Measurements from ENCODE around the gene NOP56. TPM values are rescaled to one million over a fixed set of nuclear protein-coding genes. Genes with fewer than 3 reads are reported as not detected.

The NOP56 gene
- total and polyA plus RNA-seq, 2 of the 8 experiments (the other 6 are each of a cell fraction or from before 2014, with no cell fraction given) = 391 to 677 TPM

DNA sequence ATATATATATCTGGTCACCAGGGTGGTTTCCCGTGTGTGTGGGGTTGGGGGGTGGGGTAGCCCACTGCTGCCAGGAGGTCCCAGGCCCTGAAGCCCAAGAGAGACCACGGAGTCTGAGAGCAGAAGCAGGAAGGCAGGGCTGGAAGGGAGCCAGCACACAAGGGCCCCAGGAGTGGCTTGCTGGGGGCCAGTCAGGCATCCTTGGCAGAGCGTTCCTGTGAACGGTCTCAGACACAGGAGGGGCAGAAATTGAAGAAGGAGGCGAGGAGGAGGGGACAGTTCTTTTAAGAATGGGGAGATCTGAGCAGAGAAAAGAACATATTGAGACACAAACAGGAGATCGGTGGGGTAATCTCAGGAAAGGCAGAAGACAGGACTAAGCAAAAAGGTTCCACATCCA, 38.3 kb downstream of the NOP56 start:
- Histone ChIP-seq H3K4me1 (replicated peaks in 1 of 4; ENCODE audit: control insufficient read depth in 3 of 4, insufficient read depth in 4 of 4, low read length in 3 of 4) (peaks cover 3 to 29% (median 11%) of the 10 kb centered on the region in 4 experiments), H2BK12ac (ENCODE audit: low read depth, low read length) (no peak overlapping the region), H4K20me1 (replicated peaks in 1 of 2; ENCODE audit: control insufficient read depth in 1 of 2, insufficient read depth in 2 of 2, low read length in 2 of 2) (peaks cover 5 to 7% of the 10 kb centered on the region in 2 experiments), H4K8ac (ENCODE audit: extremely low read depth, insufficient read depth, low read length) (no peak overlapping the region), H3K36me3 (ENCODE audit: control insufficient read depth in 2 of 4, insufficient read depth in 4 of 4, low read length in 3 of 4) (no peaks in the 10 kb centered on the region; a peak in 1 of 8 replicates), H3K27ac (ENCODE audit: low read depth, low read length) (no peak overlapping the region), H3K23ac (ENCODE audit: insufficient read length) (no peak overlapping the region), H4K91ac (replicated peaks; ENCODE audit: insufficient read length, low read length) (no peak overlapping the region), H3K79me2 (ENCODE audit: control insufficient read depth in 1 of 2, insufficient read depth in 2 of 2, low read length in 2 of 2) (no peaks in the 10 kb centered on the region), H2AK5ac (ENCODE audit: low read depth, low read length) (no peak overlapping the region; the same call in 1 of the 2 replicates), H3K14ac (ENCODE audit: insufficient read length) (no peak overlapping the region), H3K27me3 (replicated peaks in 1 of 4; ENCODE audit: control insufficient read depth in 3 of 4, extremely low read depth in 1 of 4, insufficient read depth in 3 of 4, low read length in 3 of 4) (peaks cover 52 to 69% (median 66%) of the 10 kb centered on the region in 4 experiments), H3K9ac (replicated peaks in 1 of 4; ENCODE audit: extremely low read depth in 1 of 4, low read depth in 3 of 4, low read length in 3 of 4) (no peak overlapping the region), H3K4me2 (ENCODE audit: insufficient read depth in 1 of 2, low read depth in 2 of 2, low read length in 2 of 2) (no peak overlapping the region), H3K79me1 (ENCODE audit: low read depth, low read length) (no peaks in the 10 kb centered on the region), H2BK15ac (ENCODE audit: low read length) (no peak overlapping the region), H2BK120ac (replicated peaks; ENCODE audit: low read depth, low read length) (no peak overlapping the region), H4K5ac (ENCODE audit: insufficient read length, low read depth, low read length) (no peak overlapping the region), H3K4me3 (ENCODE audit: extremely low read depth in 1 of 4, insufficient read depth in 2 of 4, low read depth in 3 of 4, low read length in 4 of 4) (no peak overlapping the region), H3K9me3 (ENCODE audit: insufficient read depth in 2 of 2, low read depth in 1 of 2, low read length in 1 of 2) (no peaks in the 10 kb centered on the region), H2BK20ac (ENCODE audit: low read length) (no peak overlapping the region), H3K23me2 (ENCODE audit: low read depth, low read length) (peaks cover 3% of the 10 kb centered on the region; the same call in 1 of the 2 replicates), H3K18ac (ENCODE audit: extremely low read depth, low read length) (no peak overlapping the region), H2AFZ (ENCODE audit: low read length) (no peak overlapping the region), H3K56ac (replicated peaks; ENCODE audit: insufficient read length, low read depth, low read length) (no peak overlapping the region), H2BK5ac (ENCODE audit: low read depth, low read length) (no peak overlapping the region), H3K4ac (replicated peaks; ENCODE audit: insufficient read length, low read depth, low read length) (no peak overlapping the region)
- WGBS, 2 experiments (ENCODE audit: extremely low coverage in 1 of 2, insufficient coverage in 1 of 2, insufficient read length in 1 of 2, insufficient replicate concordance in 2 of 2, low coverage in 1 of 2, low lambda C conversion rate in 2 of 2, missing lambda C conversion rate in 1 of 2) = 80% methylated on average over 6 of the region's 6 CpGs; no CpG with 5 or more reads in 1 of the 2 experiments
- ChIA-PET POLR2A (ENCODE audit: partially characterized antibody) (no interaction called here), CTCF (ENCODE audit: partially characterized antibody) (interaction anchor here (1.2 to 9.2 kb wide), 6 partner anchors 8 to 99 kb away, joined by 3 to 151 read pairs (median 40); no protein-coding TSS in a partner anchor)
- no peak for DNase-seq (ENCODE audit: low read depth in 1 of 2, low spot score in 2 of 2)
- FAIRE-seq = no peak
- TF ChIP-seq, protein P1, sequence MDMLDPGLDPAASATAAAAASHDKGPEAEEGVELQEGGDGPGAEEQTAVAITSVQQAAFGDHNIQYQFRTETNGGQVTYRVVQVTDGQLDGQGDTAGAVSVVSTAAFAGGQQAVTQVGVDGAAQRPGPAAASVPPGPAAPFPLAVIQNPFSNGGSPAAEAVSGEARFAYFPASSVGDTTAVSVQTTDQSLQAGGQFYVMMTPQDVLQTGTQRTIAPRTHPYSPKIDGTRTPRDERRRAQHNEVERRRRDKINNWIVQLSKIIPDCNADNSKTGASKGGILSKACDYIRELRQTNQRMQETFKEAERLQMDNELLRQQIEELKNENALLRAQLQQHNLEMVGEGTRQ (IDR thresholded peaks at IDR 0.05; ENCODE audit: low read length) = no peak
- TF ChIP-seq ASH2L (IDR thresholded peaks at IDR 0.05; ENCODE audit: low read length) = no peak
